Adrenal gland (tissue), 12 donors: Measurements from ENCODE around the gene SEC62. TPM values are rescaled to one million over a fixed set of nuclear protein-coding genes. Genes with fewer than 3 reads are reported as not detected.

Experiments
- DNase-seq, 7 donors: peaks; one replicate each; pipeline ENCODE4 v3.0.0-alpha.2; 2019 to 2020
- H3K27ac ChIP-seq, 5 donors: fragments of 200-600 bp; sonication (generic) in 4 of 5; 1 replicate in 3 of 5; 2 replicates in 2 of 5; pipeline versions ENCODE4 v1.5.1 to v1.8.0; 2016 to 2020; ENCODE audit warnings: mild to moderate bottlenecking in 1 of 5
- H3K27me3 ChIP-seq: fragments of 200-600 bp; 2 replicates; pipeline ENCODE4 v1.8.0; 2021
- H3K36me3 ChIP-seq, 2 donors: fragments of 200-600 bp; replicated peaks in 1 of 2; 1 replicate in 1 of 2; 2 replicates in 1 of 2; pipeline versions ENCODE4 v1.5.1 to v1.8.0; 2018 to 2022
- H3K4me1 ChIP-seq, 2 donors: fragments of 200-600 bp; replicated peaks in 1 of 2; 1 replicate in 1 of 2; 2 replicates in 1 of 2; pipeline versions ENCODE4 v1.5.1 to v1.8.0; 2018 to 2021
- H3K4me3 ChIP-seq, 4 donors: fragments of 200-600 bp; sonication (generic) in 3 of 4; one replicate each; pipeline ENCODE4 v1.5.1; 2016 to 2018
- H3K9me3 ChIP-seq, 3 donors: fragments of 200-600 bp; sonication (generic) in 1 of 3; replicated peaks in 1 of 3; 1 replicate in 2 of 3; 2 replicates in 1 of 3; pipeline versions ENCODE4 v1.5.1 to v1.8.0; 2016 to 2021
- POLR2A ChIP-seq, 2 donors: fragments of 450-650 bp; IDR thresholded peaks; one replicate each; pipeline ENCODE4 v1.6.1; 2017; ENCODE audit warnings: antibody characterized with exemption in 2 of 2, mild to moderate bottlenecking in 2 of 2, moderate library complexity in 1 of 2
- WGBS, 4 donors: extraction: QIAGEN DNeasy Blood & Tissue Kit in 2 of 4; methylation state at CpG; one replicate each; pipeline versions ENCODE4 v1.1.5 to v1.1.7; 2013 to 2017; 5-methylcytosine and 5-hydroxymethylcytosine counted together
- intact Hi-C, 2 donors: fragments of 100-400 bp; cut with DNase I; formaldehyde crosslinking; loops; one replicate each; pipeline versions ENCODE4 v1.14.1 to v1.15.0; 2022 to 2023
- polyA plus RNA-seq, 3 donors: library from polyadenylated mRNA; stranded (reverse); fragments of 200-250 nt in 2 of 3; fragments of 350-450 nt in 1 of 3; fragmentation: Illumina TruSeq in 1 of 3; extraction: RNeasy Lipid Tissue Mini Kit (QIAGEN cat#74804) in 1 of 3; gene quantifications; one replicate each; pipeline ENCODE4 v1.2.3, GENCODE V29; 2013 to 2014
- total RNA-seq, 9 donors: library from RNA; depleted of rRNA in 4 of 9; stranded (reverse); fragments of >200 nt in 4 of 9; fragments of 120-200 nt in 1 of 9; fragmentation: NEBNext Ultra II Directional in 1 of 9; extraction: Animal tissue kit (Norgen Biotek cat#: 25700) in 1 of 9; gene quantifications; one replicate each; pipeline versions ENCODE4 v1.1.0 to v1.2.4, GENCODE V29; 2013 to 2023
- TF ChIP-seq, protein P1 (sequence below), 6 experiments: fragments of 450-650 bp in 4 of 6; fragments of 200-600 bp in 2 of 6; sonication (generic) in 1 of 6; IDR thresholded peaks; 1 replicate in 5 of 6; 2 replicates in 1 of 6; pipeline versions ENCODE4 v1.5.1 to v1.8.0; 2016 to 2021; ENCODE audit warnings: antibody characterized with exemption in 6 of 6, mild to moderate bottlenecking in 2 of 6, moderate library complexity in 1 of 6
- donor health status: healthy with polysubstance abuse.
- donor health status: Bipolar disorder and iron deficiency.
- donor health status: DM: yes; HTN: yes; CAD: no.
- donor health status: DM: no; HTN: no; CAD: no.
- donor health status: DM: no; HTN: no; CAD: no.
- donor health status: DM: yes; HTN: yes; CAD: no.

SEC62 gene
- total and polyA plus RNA-seq, 12 donors = 41.1 to 267 (median 148) TPM

DNA sequence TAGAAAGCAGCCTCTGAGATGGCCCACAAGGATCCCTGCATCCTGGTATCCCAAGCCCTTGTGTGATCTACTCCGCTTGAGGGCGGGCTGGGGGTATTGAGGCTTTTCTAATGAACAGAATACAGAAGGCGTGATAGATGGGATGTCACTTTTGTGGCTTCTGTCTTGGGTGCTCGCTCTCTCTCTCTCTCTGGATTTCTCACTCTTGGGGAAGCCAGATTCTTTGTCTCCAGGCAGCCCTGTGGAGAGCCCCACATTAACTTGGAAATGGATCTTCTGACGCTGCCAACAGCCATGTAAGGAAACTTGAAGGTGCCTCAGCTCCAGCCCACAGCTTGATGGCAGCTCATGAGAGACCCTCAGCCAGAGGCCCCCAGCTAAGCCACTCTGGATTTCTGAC lies 26.9 kb upstream of the SEC62 start:
- Histone ChIP-seq H3K9me3 (no peaks in the 10 kb centered on the region), H3K4me3 (no peak overlapping the region), H3K27ac (no peak overlapping the region), H3K27me3 (no peaks in the 10 kb centered on the region), H3K4me1 (no peaks in the 10 kb centered on the region), H3K36me3 (no peaks in the 10 kb centered on the region)
- intact Hi-C loops = no loop called here
- TF ChIP-seq, protein P1, sequence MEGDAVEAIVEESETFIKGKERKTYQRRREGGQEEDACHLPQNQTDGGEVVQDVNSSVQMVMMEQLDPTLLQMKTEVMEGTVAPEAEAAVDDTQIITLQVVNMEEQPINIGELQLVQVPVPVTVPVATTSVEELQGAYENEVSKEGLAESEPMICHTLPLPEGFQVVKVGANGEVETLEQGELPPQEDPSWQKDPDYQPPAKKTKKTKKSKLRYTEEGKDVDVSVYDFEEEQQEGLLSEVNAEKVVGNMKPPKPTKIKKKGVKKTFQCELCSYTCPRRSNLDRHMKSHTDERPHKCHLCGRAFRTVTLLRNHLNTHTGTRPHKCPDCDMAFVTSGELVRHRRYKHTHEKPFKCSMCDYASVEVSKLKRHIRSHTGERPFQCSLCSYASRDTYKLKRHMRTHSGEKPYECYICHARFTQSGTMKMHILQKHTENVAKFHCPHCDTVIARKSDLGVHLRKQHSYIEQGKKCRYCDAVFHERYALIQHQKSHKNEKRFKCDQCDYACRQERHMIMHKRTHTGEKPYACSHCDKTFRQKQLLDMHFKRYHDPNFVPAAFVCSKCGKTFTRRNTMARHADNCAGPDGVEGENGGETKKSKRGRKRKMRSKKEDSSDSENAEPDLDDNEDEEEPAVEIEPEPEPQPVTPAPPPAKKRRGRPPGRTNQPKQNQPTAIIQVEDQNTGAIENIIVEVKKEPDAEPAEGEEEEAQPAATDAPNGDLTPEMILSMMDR (IDR thresholded peaks at IDR 0.05) = no peak
- TF ChIP-seq POLR2A (IDR thresholded peaks at IDR 0.05) = no peak
- 72 to 87% (median 86%) methylated on average over 5 of the region's 5 CpGs for WGBS, 4 donors
- DNase-seq = no peak

DNA sequence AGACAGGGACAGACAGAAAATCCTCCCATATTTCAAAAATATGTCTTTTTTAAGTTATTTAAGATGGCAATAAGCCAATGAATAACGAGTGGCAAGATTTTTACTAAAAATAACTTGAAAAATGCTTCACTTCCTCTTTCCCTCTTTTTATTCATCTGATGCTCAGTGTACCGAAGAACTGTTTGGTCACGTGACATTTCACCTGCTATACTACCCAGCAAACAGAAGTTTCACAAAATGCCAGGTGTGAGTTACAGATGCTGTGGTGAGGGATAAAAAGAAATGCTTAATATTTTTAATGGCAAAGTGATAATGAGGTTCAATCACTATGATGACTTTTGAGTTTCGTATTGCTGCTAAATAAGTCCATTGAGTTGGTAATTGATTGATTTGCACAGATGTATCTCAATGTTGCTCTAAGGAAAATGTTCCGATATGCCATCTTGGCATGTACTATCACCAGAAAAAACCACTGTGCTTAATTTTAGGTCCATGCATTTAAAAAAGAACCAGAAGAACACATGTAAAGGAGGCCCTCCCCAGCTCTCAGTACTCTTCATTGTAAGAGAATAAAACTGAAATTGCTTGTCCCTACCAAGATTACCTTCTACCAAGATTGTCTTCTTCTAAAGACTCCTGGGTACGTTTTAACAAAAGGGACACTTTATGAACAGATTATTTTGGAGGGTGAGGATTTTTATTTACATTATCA lies 26.0 kb upstream of the SEC62 start:
- no peaks in the 10 kb centered on the region for H3K4me1 ChIP-seq
- no peaks in the 10 kb centered on the region for H3K27me3 ChIP-seq
- TF ChIP-seq, protein P1 (IDR thresholded peaks at IDR 0.05) = no peak
- no peak for TF ChIP-seq POLR2A (IDR thresholded peaks at IDR 0.05)
- H3K27ac ChIP-seq = no peak overlapping the region
- no peaks in the 10 kb centered on the region for H3K9me3 ChIP-seq
- intact Hi-C loops = no loop called here
- WGBS, 4 donors = 52 to 56% (median 55%) methylated on average over 6 of the region's 6 CpGs
- no peaks in the 10 kb centered on the region for H3K36me3 ChIP-seq
- no peak for DNase-seq
- no peak overlapping the region for H3K4me3 ChIP-seq

DNA sequence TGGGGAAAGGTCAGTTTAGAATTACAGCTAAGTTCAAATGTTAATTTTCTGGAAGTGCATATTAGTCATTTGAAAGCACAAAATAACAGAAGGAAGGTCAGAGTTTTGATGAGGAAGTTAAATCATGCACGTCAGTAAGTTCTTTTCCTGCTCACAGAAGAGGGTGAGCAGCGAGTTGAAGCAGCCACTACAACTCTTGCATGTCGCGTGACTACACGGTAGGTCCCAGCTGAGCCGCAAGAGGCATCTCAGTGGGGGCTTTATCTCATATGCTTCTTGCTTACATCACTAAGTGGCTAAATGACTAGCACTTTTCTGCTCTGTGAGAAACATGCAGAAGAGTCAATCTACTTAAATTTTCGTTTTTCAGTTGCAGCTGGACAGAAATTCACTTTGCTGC lies 21.3 kb upstream of the SEC62 start:
- Histone ChIP-seq H3K36me3 (no peaks in the 10 kb centered on the region), H3K27ac (no peak overlapping the region), H3K9me3 (no peaks in the 10 kb centered on the region), H3K4me1 (no peaks in the 10 kb centered on the region), H3K4me3 (no peak overlapping the region), H3K27me3 (no peaks in the 10 kb centered on the region)
- TF ChIP-seq POLR2A (IDR thresholded peaks at IDR 0.05) = no peak
- TF ChIP-seq, protein P1 (IDR thresholded peaks at IDR 0.05) = no peak
- WGBS, 4 donors = 51 to 59% (median 52%) methylated on average over 7 of the region's 7 CpGs
- peak in 5 of 7 donors; percentile 21 to 56 (median 27) for DNase-seq
- intact Hi-C loops = no loop called here

DNA sequence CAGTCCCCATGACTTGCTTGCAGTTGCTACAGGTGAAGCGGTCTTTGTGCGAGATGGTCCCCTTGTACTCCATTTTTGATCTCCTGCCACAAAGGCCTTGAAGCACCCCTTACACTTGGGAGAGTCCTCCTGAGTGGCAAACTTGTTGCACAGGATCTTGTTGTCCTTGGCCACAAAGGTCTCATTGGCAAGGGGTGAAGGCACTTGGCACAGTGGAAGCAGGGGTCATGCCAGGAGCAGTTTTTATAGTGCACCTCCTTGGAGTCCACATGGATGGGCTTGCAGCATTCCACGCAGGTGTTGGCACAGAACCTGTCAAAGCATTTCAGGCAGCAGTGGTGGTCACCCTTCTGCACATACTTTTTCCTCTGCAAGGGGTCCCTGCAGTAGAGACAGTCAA lies 20.3 kb upstream of the SEC62 start:
- Histone ChIP-seq H3K9me3 (no peaks in the 10 kb centered on the region), H3K27me3 (no peaks in the 10 kb centered on the region), H3K27ac (no peak overlapping the region), H3K4me3 (no peak overlapping the region), H3K36me3 (no peaks in the 10 kb centered on the region), H3K4me1 (no peaks in the 10 kb centered on the region)
- TF ChIP-seq, protein P1 (IDR thresholded peaks at IDR 0.05) = no peak
- TF ChIP-seq POLR2A (IDR thresholded peaks at IDR 0.05) = no peak
- intact Hi-C loops = no loop called here
- DNase-seq = no peak
- 67 to 100% (median 98%) methylated on average over 1 to 3 of the region's 3 CpGs for WGBS, 4 donors
